A549 (cell line): ENCODE data around the gene SSBP3.

Experiments
- CHD2 ChIP-seq: fragments of 150-350 bp; IDR thresholded peaks from 2 replicates; pipeline ENCODE4 v1.6.1; 2014; ENCODE audit warnings: low read length; ENCODE audit not compliant: partially characterized antibody
- JUNB ChIP-seq: fragments of >200 bp; sonication (Bioruptor Twin); formaldehyde crosslinking; IDR thresholded peaks from 2 replicates; pipeline ENCODE4 v1.6.1; 2016
- KDM1A ChIP-seq: fragments of 200-600 bp; sonication (generic); IDR thresholded peaks from 2 replicates; pipeline ENCODE4 v1.6.1; 2016; ENCODE audit warnings: low read depth, mild to moderate bottlenecking
- RCOR1 ChIP-seq: fragments of 150-350 bp; IDR thresholded peaks from 2 replicates; pipeline ENCODE4 v1.6.1; 2014; ENCODE audit warnings: antibody characterized with exemption, low read length, low read depth
- SMC3 ChIP-seq: fragments of >200 bp; sonication (Bioruptor Twin); formaldehyde crosslinking; IDR thresholded peaks from 3 replicates; pipeline ENCODE4 v1.6.1; 2018; ENCODE audit warnings: inconsistent platforms
- SREBF2 ChIP-seq: fragments of 450-650 bp; IDR thresholded peaks from 2 replicates; pipeline ENCODE4 v1.6.1; 2014; ENCODE audit warnings: mild to moderate bottlenecking, moderate library complexity
- TF ChIP-seq, protein P1 (sequence below): fragments of 200-600 bp; sonication (generic); IDR thresholded peaks from 2 replicates; pipeline ENCODE4 v1.6.1; 2016; ENCODE audit warnings: antibody characterized with exemption, mild to moderate bottlenecking, moderate library complexity
- TF ChIP-seq, protein P2 (sequence below): fragments of >200 bp; sonication (Bioruptor Twin); formaldehyde crosslinking; IDR thresholded peaks from 3 replicates; pipeline ENCODE4 v1.5.1; 2016
- TF ChIP-seq, protein P3 (sequence below): fragments of 450-650 bp; IDR thresholded peaks from 2 replicates; pipeline ENCODE4 v1.6.1; 2014; ENCODE audit warnings: antibody characterized with exemption
- TF ChIP-seq, protein P4 (sequence below): IDR thresholded peaks from 2 replicates; pipeline ENCODE4 v1.6.1; 2012

DNA sequence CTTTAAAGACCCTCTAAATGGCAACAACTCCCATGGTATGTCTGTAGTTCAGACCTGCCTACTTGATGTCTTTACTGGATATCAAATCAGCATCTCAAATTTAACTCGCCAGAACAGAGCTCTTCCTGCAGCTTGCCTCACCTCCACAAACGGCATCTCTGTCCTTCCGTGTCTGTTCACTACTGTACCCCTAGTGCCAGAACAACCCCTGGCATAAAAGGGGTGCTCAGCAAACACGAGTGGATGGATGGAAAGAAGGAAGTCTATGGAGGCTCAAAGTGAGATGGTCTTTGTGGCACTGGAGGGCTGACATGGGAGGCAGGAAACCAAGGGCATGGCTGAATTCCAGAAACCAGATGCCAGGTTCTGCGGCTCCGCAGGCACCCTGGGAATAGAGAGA is 183.5 kb downstream of the SSBP3 start:
- no peak for TF ChIP-seq CHD2
- no peak for TF ChIP-seq JUNB
- TF ChIP-seq, protein P1, sequence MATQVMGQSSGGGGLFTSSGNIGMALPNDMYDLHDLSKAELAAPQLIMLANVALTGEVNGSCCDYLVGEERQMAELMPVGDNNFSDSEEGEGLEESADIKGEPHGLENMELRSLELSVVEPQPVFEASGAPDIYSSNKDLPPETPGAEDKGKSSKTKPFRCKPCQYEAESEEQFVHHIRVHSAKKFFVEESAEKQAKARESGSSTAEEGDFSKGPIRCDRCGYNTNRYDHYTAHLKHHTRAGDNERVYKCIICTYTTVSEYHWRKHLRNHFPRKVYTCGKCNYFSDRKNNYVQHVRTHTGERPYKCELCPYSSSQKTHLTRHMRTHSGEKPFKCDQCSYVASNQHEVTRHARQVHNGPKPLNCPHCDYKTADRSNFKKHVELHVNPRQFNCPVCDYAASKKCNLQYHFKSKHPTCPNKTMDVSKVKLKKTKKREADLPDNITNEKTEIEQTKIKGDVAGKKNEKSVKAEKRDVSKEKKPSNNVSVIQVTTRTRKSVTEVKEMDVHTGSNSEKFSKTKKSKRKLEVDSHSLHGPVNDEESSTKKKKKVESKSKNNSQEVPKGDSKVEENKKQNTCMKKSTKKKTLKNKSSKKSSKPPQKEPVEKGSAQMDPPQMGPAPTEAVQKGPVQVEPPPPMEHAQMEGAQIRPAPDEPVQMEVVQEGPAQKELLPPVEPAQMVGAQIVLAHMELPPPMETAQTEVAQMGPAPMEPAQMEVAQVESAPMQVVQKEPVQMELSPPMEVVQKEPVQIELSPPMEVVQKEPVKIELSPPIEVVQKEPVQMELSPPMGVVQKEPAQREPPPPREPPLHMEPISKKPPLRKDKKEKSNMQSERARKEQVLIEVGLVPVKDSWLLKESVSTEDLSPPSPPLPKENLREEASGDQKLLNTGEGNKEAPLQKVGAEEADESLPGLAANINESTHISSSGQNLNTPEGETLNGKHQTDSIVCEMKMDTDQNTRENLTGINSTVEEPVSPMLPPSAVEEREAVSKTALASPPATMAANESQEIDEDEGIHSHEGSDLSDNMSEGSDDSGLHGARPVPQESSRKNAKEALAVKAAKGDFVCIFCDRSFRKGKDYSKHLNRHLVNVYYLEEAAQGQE, result no peak
- no peak for TF ChIP-seq KDM1A
- no peak for TF ChIP-seq SREBF2
- TF ChIP-seq SMC3, result no peak
- TF ChIP-seq, protein P2, sequence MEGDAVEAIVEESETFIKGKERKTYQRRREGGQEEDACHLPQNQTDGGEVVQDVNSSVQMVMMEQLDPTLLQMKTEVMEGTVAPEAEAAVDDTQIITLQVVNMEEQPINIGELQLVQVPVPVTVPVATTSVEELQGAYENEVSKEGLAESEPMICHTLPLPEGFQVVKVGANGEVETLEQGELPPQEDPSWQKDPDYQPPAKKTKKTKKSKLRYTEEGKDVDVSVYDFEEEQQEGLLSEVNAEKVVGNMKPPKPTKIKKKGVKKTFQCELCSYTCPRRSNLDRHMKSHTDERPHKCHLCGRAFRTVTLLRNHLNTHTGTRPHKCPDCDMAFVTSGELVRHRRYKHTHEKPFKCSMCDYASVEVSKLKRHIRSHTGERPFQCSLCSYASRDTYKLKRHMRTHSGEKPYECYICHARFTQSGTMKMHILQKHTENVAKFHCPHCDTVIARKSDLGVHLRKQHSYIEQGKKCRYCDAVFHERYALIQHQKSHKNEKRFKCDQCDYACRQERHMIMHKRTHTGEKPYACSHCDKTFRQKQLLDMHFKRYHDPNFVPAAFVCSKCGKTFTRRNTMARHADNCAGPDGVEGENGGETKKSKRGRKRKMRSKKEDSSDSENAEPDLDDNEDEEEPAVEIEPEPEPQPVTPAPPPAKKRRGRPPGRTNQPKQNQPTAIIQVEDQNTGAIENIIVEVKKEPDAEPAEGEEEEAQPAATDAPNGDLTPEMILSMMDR, result no peak
- no peak for TF ChIP-seq RCOR1
- TF ChIP-seq, protein P3, sequence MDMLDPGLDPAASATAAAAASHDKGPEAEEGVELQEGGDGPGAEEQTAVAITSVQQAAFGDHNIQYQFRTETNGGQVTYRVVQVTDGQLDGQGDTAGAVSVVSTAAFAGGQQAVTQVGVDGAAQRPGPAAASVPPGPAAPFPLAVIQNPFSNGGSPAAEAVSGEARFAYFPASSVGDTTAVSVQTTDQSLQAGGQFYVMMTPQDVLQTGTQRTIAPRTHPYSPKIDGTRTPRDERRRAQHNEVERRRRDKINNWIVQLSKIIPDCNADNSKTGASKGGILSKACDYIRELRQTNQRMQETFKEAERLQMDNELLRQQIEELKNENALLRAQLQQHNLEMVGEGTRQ, result no peak
- TF ChIP-seq, protein P4, sequence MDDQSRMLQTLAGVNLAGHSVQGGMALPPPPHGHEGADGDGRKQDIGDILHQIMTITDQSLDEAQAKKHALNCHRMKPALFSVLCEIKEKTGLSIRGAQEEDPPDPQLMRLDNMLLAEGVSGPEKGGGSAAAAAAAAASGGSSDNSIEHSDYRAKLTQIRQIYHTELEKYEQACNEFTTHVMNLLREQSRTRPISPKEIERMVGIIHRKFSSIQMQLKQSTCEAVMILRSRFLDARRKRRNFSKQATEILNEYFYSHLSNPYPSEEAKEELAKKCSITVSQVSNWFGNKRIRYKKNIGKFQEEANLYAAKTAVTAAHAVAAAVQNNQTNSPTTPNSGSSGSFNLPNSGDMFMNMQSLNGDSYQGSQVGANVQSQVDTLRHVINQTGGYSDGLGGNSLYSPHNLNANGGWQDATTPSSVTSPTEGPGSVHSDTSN, result no peak
